Stimulated activated CD4-positive, alpha-beta T cell treated with anti-CD3 and anti-CD28 coated beads, TNF-alpha, amount 100 ng/mL, for 1 hour (primary cell): ENCODE results near the gene TEX19.
"Not testable (repeated sequence)": the region's sequence is repeated elsewhere in the genome, so short reads cannot be mapped to it uniquely, and the experiment has no call there.

Experiments used
- DNase-seq, 3 donors: peaks; one replicate each; pipeline ENCODE4 v3.0.0-alpha.2; 2020; ENCODE audit warnings: low read depth in 3 of 3, low spot score in 1 of 3

TEX19 gene

DNA sequence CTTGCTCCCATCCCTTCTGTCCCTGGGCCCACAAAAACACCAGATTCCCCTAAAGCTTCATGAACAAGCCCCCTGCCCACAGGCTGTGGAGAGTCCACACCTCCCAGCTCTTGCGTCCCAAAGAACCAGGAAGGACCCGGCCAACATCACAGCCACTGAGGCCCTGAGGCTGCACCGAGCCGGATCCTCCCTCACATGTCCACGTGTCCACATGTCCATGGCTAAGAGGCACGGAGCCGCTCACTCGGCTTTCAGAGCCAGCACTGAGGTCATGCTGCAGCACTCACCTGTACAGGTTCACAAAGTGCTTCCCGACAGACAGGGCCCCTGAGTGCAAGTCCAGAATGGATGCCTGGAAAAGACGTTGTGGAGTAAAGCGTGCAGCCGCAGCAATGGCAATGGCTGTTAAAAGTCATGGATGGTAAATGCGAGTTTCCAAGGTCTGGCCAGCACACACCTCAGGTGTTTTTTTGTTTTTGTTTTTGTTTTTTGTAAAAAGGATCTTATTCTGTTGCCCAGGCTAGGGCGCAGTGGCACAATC, 47.2 kb downstream of the TEX19 start:
- no peak for DNase-seq

DNA sequence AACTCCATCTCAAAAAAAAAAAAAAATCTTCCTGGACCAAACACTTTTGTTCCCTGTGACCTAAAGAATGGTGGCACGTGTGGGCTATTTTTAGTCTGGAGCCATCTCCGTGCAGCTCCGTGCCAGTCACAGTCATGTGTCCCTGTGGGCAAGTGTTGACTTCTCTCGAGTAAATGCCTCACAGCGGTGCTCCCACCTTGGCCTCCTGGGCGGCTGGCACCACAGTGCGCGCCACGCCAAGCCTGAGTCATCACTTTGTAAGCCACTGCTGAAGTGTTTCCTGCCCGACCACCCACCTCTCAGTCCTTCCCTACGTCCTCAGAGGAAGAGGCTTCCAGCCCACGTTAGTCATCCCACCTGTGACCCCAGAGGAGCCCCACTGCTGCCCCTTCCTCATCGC, 48.2 kb downstream of the TEX19 start:
- DNase-seq: no peak

DNA sequence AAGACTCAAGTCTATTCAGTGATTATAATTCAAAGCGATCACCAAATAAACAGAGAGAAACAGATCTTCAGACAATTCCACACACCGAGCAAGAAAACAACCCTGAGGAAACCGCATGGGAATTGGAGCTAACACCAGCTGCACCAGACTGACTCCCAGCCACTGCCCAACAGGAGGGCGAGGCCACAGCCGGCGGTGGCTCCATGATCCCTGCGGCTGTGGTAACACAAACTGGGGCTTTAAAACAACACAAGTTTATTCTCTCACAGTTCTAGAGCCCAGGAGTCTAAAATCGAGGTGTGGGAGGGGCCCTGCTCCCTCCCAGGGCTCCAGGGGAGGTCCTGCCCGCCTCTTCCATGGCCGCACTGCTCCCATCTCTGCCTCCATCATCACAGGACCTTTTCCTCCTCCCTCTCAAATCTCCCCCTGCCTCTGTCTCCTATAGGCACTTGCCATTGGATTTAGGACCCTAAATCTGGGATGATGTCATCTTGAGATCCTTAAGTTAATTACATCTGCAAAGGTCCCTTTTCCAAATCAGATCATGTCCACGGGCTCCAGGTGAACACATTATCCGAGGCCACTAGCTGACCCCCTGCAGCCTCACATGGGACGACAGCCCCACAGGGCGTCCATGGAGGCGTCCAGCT, 49.4 kb downstream of the TEX19 start:
- no peak for DNase-seq

GRCh38 chr17:82408938-82409318, 49.9 kb downstream of the TEX19 start:
- DNase-seq: no peak

DNA sequence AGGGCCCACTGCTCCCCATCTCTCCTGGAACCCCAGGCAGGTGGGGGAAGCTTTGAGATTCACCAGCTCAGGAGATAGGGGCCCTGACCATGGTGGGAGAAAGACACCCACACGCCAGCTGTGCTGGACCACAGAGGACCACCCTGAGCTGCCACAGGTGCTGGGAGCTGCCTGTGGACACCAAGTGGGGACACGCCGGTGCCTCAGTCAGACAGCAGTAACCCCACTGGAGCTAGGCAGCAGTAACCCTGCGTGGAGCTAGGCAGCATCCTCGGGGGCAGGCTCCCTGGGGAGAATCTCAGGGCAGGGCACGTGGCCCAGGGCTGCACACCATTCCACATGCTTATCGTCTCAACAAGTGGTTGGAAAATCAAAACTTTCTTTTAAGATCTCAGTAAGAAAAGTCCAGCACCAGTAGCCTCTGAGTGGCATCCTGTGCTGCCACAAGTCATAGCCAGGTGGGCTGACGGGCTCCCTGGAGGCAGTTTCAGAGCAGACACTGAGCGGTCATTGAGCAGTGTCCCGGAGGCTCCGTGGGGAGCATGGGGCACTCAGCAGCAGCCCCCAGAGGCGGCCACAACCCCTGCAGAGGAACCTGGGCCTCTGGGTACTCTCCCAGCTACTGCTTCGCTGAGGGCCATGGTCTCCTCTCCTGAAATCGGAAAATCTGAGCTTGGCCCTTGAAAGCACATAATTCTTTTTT, 51.1 kb downstream of the TEX19 start:
- DNase-seq: no peak

DNA sequence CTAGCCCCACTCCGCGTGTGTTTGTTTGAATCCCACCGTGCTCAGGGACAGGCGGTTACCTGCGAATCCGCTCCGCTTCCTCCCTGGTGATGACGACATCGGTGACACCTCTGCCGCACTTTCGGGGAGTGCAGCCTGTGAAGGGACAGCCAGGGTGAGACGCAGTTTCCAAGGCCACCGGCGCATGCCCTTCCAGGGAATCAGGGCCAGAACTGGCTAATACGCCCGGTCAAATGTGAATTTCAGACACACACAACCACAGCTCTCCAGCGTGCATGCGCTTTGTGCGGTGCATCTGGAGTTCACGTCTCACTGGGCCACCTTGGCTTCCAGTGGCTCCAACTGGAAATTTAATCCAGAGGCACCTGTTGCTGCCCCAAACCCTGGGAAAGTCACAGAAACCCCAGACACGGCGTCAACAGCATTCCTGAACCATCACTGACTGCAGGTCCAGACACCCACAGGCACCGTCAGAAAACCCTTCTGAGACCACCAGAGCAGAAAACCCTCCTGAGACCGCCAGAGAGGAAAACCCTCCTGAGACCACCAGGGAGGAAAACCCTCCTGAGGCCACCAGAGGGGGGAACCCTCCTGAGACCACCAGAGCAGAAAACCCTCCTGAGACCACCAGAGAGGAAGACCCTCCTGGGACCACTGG, 52.5 kb downstream of the TEX19 start:
- no peak for DNase-seq

GRCh38 chr17:82412081-82412480, 53.0 kb downstream of the TEX19 start:
- not testable (repeated sequence) for DNase-seq

DNA sequence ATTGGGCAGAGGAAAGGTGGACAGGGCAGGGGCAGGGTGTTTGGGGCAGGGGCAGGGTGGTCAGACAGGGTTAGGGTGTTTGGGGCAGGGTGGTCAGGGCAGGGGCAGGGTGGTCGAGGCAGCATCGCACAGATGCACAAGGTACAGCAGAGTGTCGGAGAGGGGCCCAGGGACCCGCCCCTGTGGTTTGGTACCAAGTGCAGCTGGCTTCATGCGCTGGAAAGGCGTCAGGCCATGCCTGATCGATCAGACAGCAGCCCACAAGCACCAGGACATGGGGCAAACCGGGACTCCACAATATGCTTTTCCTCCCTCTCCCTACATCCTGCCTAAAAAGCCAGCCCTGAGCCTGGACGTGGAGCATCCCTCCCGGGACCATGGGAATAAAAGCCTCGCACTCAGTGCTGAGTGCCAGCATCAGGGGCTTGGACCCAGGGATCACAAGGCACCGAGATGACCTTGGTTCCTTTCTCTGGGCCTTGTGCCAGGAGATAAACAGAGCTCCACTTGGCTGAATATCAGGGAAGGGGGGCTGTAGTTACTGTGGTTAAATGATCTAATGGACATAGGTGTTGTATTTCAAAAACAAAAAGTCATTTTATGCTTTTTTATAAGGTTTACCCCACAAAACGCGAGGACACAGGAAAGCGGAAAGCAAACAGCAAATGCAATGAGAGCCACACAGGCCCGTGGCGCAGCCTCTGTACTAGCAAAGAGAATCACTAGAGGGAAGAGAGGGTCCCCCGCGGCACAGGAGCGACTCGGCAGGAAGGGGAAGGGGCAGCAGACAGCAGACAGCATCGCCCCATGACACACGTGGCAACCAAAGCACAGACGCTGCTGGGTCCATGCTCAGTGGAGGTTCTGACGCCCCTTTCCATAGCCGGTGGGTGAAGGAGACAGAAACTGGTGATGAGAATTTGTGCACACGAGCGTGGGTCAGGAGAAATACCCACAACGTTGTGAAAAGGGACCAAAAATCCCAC, 53.8 kb downstream of the TEX19 start:
- DNase-seq: no peak
